GM12878 (cell line): ENCODE results near the gene ARVCF. TPM values are rescaled to one million over a fixed set of nuclear protein-coding genes. Genes with fewer than 3 reads are reported as not detected.

ENCODE experiments used
- ATAC-seq: fragments of 200-7000 bp; cut with Tn5 transposase; 3 replicates; pipeline ENCODE4 v1.9.1; 2020; ENCODE audit warnings: mild to moderate bottlenecking, moderate library complexity
- BruUV-seq: library from RNA; stranded (reverse); fragments of 400-500 nt; replicated peaks from 2 replicates; lab custom pipeline; 2021; lab: Mats Ljungman, UMichigan
- CTCF ChIA-PET: fragments of 300-600 bp; sonication (Branson Sonifier 250); formaldehyde crosslinking; extraction: SDS; loops from one replicate; lab custom pipeline; 2021; ENCODE audit warnings: inconsistent platforms; lab: Yijun Ruan, JAX
- POLR2A ChIA-PET: fragments of 350-600 bp; formaldehyde crosslinking; extraction: SDS; loops from one replicate; lab custom pipeline; 2021; ENCODE audit warnings: inconsistent platforms; lab: Charles Lee
- RAD21 ChIA-PET: fragments of 300-600 bp; sonication (Branson Sonifier 250); formaldehyde crosslinking; loops from one replicate; lab custom pipeline; 2023; ENCODE audit warnings: antibody characterized with exemption; ENCODE audit not compliant: unreplicated experiment; lab: Charles Lee
- SMC1A ChIA-PET: fragments of 300-600 bp; sonication (Branson Sonifier 250); formaldehyde crosslinking; loops from one replicate; lab custom pipeline; 2023; ENCODE audit not compliant: unreplicated experiment, uncharacterized antibody; lab: Charles Lee
- DNase-seq: peaks from one replicate; pipeline ENCODE4 v3.0.0-alpha.2; 2011; ENCODE audit warnings: low read depth, low spot score
- FAIRE-seq: peaks from 3 replicates; lab custom pipeline; 2011; peaks lifted over from hg19 to GRCh38; lab: Jason Lieb, UNC
- H2AFZ ChIP-seq: 2 replicates; pipeline ENCODE4 v1.6.0; 2011; ENCODE audit warnings: low read depth, low read length, control low read depth; ENCODE audit not compliant: control insufficient read depth
- H3K27ac ChIP-seq: 2 replicates; pipeline ENCODE4 v1.5.1; 2011; ENCODE audit warnings: control low read depth; ENCODE audit not compliant: control insufficient read depth, insufficient read depth
- H3K27me3 ChIP-seq, 2 experiments: replicated peaks in 1 of 2; 2 replicates each; pipeline versions ENCODE4 v1.6.0 to v1.6.1; 2011; ENCODE audit warnings: low read length in 1 of 2; ENCODE audit not compliant: control insufficient read depth in 2 of 2, insufficient read depth in 2 of 2
- H3K36me3 ChIP-seq, 2 experiments: 2 replicates each; pipeline ENCODE4 v1.5.1; 2011; ENCODE audit warnings: low read length in 1 of 2; ENCODE audit not compliant: control insufficient read depth in 2 of 2, insufficient read depth in 2 of 2
- H3K4me1 ChIP-seq: 2 replicates; pipeline ENCODE4 v1.6.1; 2011; ENCODE audit warnings: mild to moderate bottlenecking, low read length, moderate library complexity, mixed read lengths; ENCODE audit not compliant: control insufficient read depth, insufficient read depth
- H3K4me2 ChIP-seq: 2 replicates; pipeline ENCODE4 v1.6.0; 2011; ENCODE audit warnings: control low read depth; ENCODE audit not compliant: control insufficient read depth, insufficient read depth
- H3K4me3 ChIP-seq: fragments of 200-600 bp; sonication (generic); 2 replicates; pipeline ENCODE4 v1.5.1; 2016
- H3K79me2 ChIP-seq: 2 replicates; pipeline ENCODE4 v1.6.0; 2011; ENCODE audit warnings: low read length; ENCODE audit not compliant: control insufficient read depth, insufficient read depth
- H3K9ac ChIP-seq: 2 replicates; pipeline ENCODE4 v1.8.0; 2011; ENCODE audit warnings: low read length, control low read depth, mixed read lengths; ENCODE audit not compliant: control insufficient read depth, insufficient read depth
- H3K9me3 ChIP-seq: replicated peaks from 3 replicates; pipeline ENCODE4 v1.5.1; 2011; ENCODE audit warnings: mild to moderate bottlenecking, low read length; ENCODE audit not compliant: control insufficient read depth, insufficient read depth
- H4K20me1 ChIP-seq: 2 replicates; pipeline ENCODE4 v1.6.0; 2011; ENCODE audit not compliant: control insufficient read depth, insufficient read depth
- CHD4 ChIP-seq: fragments of 200-600 bp; sonication (generic); IDR thresholded peaks from 2 replicates; pipeline ENCODE4 v1.6.1; 2016; ENCODE audit warnings: mild to moderate bottlenecking
- DPF2 ChIP-seq: fragments of 450-650 bp; IDR thresholded peaks from 2 replicates; pipeline ENCODE4 v1.6.1; 2017; ENCODE audit warnings: mild to moderate bottlenecking
- ELK1 ChIP-seq: IDR thresholded peaks from 2 replicates; pipeline ENCODE4 v1.6.1; 2012; ENCODE audit warnings: low read depth, low read length, improper control_type of control experiment
- GABPA ChIP-seq: IDR thresholded peaks from 2 replicates; pipeline ENCODE4 v1.6.1; 2014; ENCODE audit warnings: antibody characterized with exemption, low read depth, mild to moderate bottlenecking, inconsistent platforms
- IKZF1 ChIP-seq: fragments of 450-650 bp; conservative IDR thresholded peaks from 2 replicates; pipeline ENCODE4 v1.6.1; 2017; ENCODE audit warnings: antibody characterized with exemption, mild to moderate bottlenecking
- MYC ChIP-seq: IDR thresholded peaks from 2 replicates; pipeline ENCODE4 v1.6.1; 2011; ENCODE audit warnings: mild to moderate bottlenecking, low read length, moderate library complexity, inconsistent platforms; ENCODE audit not compliant: insufficient read depth, insufficient replicate concordance, insufficient read length, severe bottlenecking
- RELB ChIP-seq: fragments of 450-650 bp; IDR thresholded peaks from 2 replicates; pipeline ENCODE4 v1.6.1; 2017; ENCODE audit warnings: low read depth, mild to moderate bottlenecking, moderate library complexity
- WRNIP1 ChIP-seq: IDR thresholded peaks from 2 replicates; pipeline ENCODE4 v1.6.1; 2011; ENCODE audit warnings: low read depth, low read length, improper control_type of control experiment, borderline replicate concordance
- ZNF274 ChIP-seq: IDR thresholded peaks from one replicate; pipeline ENCODE4 v1.8.0; 2011; ENCODE audit not compliant: insufficient read length, insufficient read depth
- WGBS: methylation state at CpG from one replicate; pipeline ENCODE4 v1.1.6; 2016; ENCODE audit warnings: low lambda C conversion rate; ENCODE audit not compliant: insufficient replicate concordance, insufficient coverage; ENCODE audit errors: missing lambda C conversion rate; 5-methylcytosine and 5-hydroxymethylcytosine counted together
- in situ Hi-C: fragments of 300-500 bp; cut with MboI; formaldehyde crosslinking; loops from 9 replicates; pipeline ENCODE4 v1.14.3; 2018; ENCODE audit warnings: mixed read lengths
- intact Hi-C: fragments of 100-400 bp; cut with micrococcal nuclease; formaldehyde crosslinking; loops from one replicate; pipeline ENCODE4 v1.14.2; 2022; ENCODE audit not compliant: unreplicated experiment
- polyA plus RNA-seq, 11 experiments: library from polyadenylated mRNA; depleted of rRNA in 4 of 11; unstranded in 6 of 11; stranded (reverse) in 5 of 11; fragments of >200 nt; fragmentation: Nextera tagmentation in 4 of 11; fragmentation: Illumina TruSeq in 1 of 11; extraction: Ambion mirVana in 4 of 11; extraction: Trizol in 1 of 11; gene quantifications; 1 replicate in 1 of 11; 2 replicates in 10 of 11; pipeline versions ENCODE4 v1.2.1 to v1.2.3, GENCODE V29; 2011 to 2016; ENCODE audit warnings: inconsistent platforms in 2 of 11, missing spikeins in 2 of 11, low read depth in 1 of 11
- total RNA-seq, 4 experiments: library from RNA; depleted of rRNA in 3 of 4; stranded (reverse); fragments of >200 nt in 3 of 4; fragmentation: Illumina TruSeq in 1 of 4; extraction: Trizol in 1 of 4; gene quantifications; 2 replicates each; pipeline versions ENCODE4 v1.2.1 to v1.2.3, GENCODE V29; 2013 to 2021

Gene ARVCF
- total and polyA plus RNA-seq, 10 of the 15 experiments (the other 5 are each of a cell fraction or from before 2014, with no cell fraction given), result 0.13 to 1.9 (median 1.0) TPM; not detected in 2

DNA sequence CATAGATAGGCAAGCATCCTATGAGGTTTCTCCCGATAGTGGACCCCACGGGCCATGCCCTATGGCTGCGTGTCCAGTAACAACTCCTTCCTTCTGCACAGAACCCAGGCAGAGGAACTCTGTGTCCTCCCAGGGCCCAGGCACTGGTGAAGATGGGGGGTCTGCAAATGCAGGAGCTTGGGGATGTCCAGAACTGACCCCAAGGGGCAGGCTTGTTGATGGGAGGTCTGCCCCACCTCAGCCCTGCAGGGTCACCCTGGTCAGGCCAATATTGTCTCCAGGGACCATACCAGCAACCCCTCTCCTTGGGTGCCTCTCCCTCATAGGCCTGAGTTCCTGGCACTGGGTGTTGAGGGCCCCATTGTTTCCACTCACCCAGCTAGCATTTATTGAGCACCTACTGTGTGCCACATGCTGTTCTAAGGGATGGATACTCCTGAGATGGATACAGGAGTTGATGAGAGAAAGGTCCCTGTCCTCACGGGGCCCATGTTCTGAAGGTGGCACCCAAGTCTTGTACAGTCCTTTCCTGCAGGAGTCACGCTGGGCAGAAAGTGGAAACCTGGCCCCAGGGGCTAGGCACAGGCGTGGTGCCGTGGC is 48.7 kb downstream of the ARVCF start (continued):
- TF ChIP-seq ELK1 (no peak), RELB (no peak), WRNIP1 (no peak), ZNF274 (no peak), CHD4 (no peak), IKZF1 (no peak), GABPA (no peak), MYC (no peak)

DNA sequence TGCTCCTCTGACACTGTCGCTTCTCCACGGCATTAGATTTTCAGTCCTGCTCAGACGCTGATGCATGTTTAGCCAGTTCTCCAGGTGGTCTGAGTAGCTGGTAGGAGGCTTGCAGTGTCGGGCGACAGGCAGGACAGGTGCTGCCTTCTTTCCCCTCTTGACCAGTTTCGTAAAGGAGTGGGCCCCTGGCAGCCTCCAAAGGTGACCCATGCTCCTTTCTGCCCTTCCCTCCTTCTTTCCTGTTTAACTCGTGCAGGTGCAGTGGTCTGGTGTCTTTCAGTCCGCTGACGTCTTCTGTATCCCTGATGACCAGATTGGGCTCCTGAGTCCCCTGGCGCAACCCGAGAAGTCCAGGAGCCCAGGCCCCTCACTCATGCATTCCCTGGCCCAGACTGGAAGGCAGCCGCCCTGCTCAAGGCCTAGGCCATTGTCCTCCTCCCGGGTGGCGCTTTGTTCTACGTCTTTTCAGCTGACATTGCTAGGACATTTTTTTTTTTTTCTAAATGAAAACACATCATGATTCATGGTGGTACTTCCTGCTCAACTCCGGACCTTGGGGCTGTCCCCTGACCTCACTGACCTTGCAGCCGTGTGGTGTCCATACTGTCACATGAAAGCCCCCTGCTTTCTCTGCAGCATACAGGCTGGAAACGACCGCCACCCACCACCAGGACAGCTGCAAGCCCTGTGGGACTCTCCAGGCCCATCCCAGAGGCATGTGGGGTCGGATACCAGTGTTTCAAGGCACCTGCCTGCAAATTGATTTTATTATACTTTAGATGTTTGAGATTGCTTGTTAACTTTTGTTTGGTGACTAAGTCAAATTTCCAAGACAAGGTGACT is 49.5 kb downstream of the ARVCF start:
- Histone ChIP-seq H4K20me1 (no peaks in the 10 kb centered on the region), H3K79me2 (no peaks in the 10 kb centered on the region), H3K4me1 (no peaks in the 10 kb centered on the region), H3K27ac (no peak overlapping the region), H3K36me3 (peaks cover 0 to 2% of the 10 kb centered on the region in 2 experiments; a peak in 3 of 4 replicates), H2AFZ (no peak overlapping the region), H3K27me3 (no peaks in the 10 kb centered on the region), H3K9ac (no peak overlapping the region), H3K4me2 (no peak overlapping the region), H3K9me3 (no peaks in the 10 kb centered on the region), H3K4me3 (no peak overlapping the region)
- CTCF ChIA-PET, result no interaction called here
- intact Hi-C loops, result no loop called here
- RAD21 ChIA-PET, result no interaction called here
- in situ Hi-C loops, result no loop called here
- BruUV-seq, result no TSS peak
- ATAC-seq (no peak), FAIRE-seq (no peak), DNase-seq (no peak)
- 82% methylated on average over 17 of the region's 20 CpGs for WGBS
- POLR2A ChIA-PET, result no interaction called here
- SMC1A ChIA-PET, result no interaction called here
- TF ChIP-seq DPF2, result no peak
- TF ChIP-seq, all 136 proteins: peak for 0
